Activated naive CD4-positive, alpha-beta T cell treated with anti-CD3 and anti-CD28 coated beads, Interleukin-2, amount 50 U/mL, for 72 hours (primary cell): Measurements from ENCODE around the gene UBE2D2. TPM values are rescaled to one million over a fixed set of nuclear protein-coding genes. Genes with fewer than 3 reads are reported as not detected.

Source experiments
- ATAC-seq, 2 donors: fragments of 150-1000 bp; cut with Tn5 transposase; 2 replicates each; pipeline ENCODE4 v1.10.0; 2021; ENCODE audit warnings: mild to moderate bottlenecking in 2 of 2, moderate library complexity in 2 of 2
- DNase-seq, 2 donors: peaks; one replicate each; pipeline ENCODE4 v3.0.0; 2021 to 2022; ENCODE audit warnings: low spot score in 2 of 2
- H3K27ac Mint-ChIP-seq, 2 donors: one replicate each; pipeline ENCODE4 v1.8.0; 2022; ENCODE audit warnings: mild to moderate bottlenecking in 2 of 2, mixed read lengths in 2 of 2
- H3K36me3 Mint-ChIP-seq, 2 donors: one replicate each; pipeline ENCODE4 v1.8.0; 2022; ENCODE audit warnings: mixed read lengths in 2 of 2
- H3K9me3 Mint-ChIP-seq, 2 donors: one replicate each; pipeline ENCODE4 v1.8.0; 2022; ENCODE audit warnings: mixed read lengths in 2 of 2
- total RNA-seq, 2 donors: library from RNA; stranded (reverse); gene quantifications; one replicate each; pipeline ENCODE4 v1.2.3, GENCODE V29; 2022

UBE2D2 gene
- total RNA-seq, 2 donors from 2014 or later = 232 to 249 TPM

GRCh38 chr5:139658501-139658927, 97.4 kb downstream of the UBE2D2 start:
- DNase-seq = no peak
- Mint-ChIP-seq H3K9me3 (no peaks in the 10 kb centered on the region), H3K27ac (no peak overlapping the region), H3K36me3 (no peaks in the 10 kb centered on the region)
- no peak for ATAC-seq

- no peak overlapping the region for H3K27ac Mint-ChIP-seq
- H3K36me3 Mint-ChIP-seq = no peaks in the 10 kb centered on the region
- ATAC-seq (no peak), DNase-seq (no peak)
- H3K9me3 Mint-ChIP-seq = no peaks in the 10 kb centered on the region
These were observed 98.0 kb downstream of the UBE2D2 start for GRCh38 chr5:139658928-139659667.

- Mint-ChIP-seq H3K36me3 (no peaks in the 10 kb centered on the region), H3K27ac (no peak overlapping the region), H3K9me3 (no peaks in the 10 kb centered on the region)
- DNase-seq = no peak
- ATAC-seq = no peak
These were observed 98.6 kb downstream of the UBE2D2 start for GRCh38 chr5:139659695-139660101.

- no peak overlapping the region for H3K27ac Mint-ChIP-seq
- H3K36me3 Mint-ChIP-seq = no peaks in the 10 kb centered on the region
- DNase-seq = no peak
- H3K9me3 Mint-ChIP-seq = no peaks in the 10 kb centered on the region
- ATAC-seq = no peak
These were observed 99.2 kb downstream of the UBE2D2 start for GRCh38 chr5:139660105-139660922.

GRCh38 chr5:139660923-139661814, 100.0 kb downstream of the UBE2D2 start:
- DNase-seq = no peak
- Mint-ChIP-seq H3K27ac (no peak overlapping the region), H3K9me3 (no peaks in the 10 kb centered on the region), H3K36me3 (no peaks in the 10 kb centered on the region)
- ATAC-seq = peak; percentile 11 to 34

GRCh38 chr5:139662617-139663016, 101.5 kb downstream of the UBE2D2 start:
- no peak overlapping the region for H3K27ac Mint-ChIP-seq
- H3K9me3 Mint-ChIP-seq = no peaks in the 10 kb centered on the region
- ATAC-seq (no peak), DNase-seq (no peak)
- H3K36me3 Mint-ChIP-seq = no peaks in the 10 kb centered on the region

GRCh38 chr5:139663207-139664085, 102.3 kb downstream of the UBE2D2 start:
- no peak overlapping the region for H3K27ac Mint-ChIP-seq
- H3K9me3 Mint-ChIP-seq = no peaks in the 10 kb centered on the region
- DNase-seq = no peak

GRCh38 chr5:139664086-139664693, 103.1 kb downstream of the UBE2D2 start:
- Mint-ChIP-seq H3K36me3 (no peaks in the 10 kb centered on the region), H3K9me3 (no peaks in the 10 kb centered on the region), H3K27ac (no peak overlapping the region)
- peak in 1 of 2 donors; percentile 24 for ATAC-seq
- DNase-seq = no peak

More at GRCh38 chr5:139663207-139664085, 102.3 kb downstream of the UBE2D2 start:
- no peaks in the 10 kb centered on the region for H3K36me3 Mint-ChIP-seq
- ATAC-seq = no peak

GRCh38 chr5:139664727-139665351, 103.7 kb downstream of the UBE2D2 start:
- no peak for ATAC-seq
- H3K9me3 Mint-ChIP-seq = no peaks in the 10 kb centered on the region
- no peak for DNase-seq
- no peak overlapping the region for H3K27ac Mint-ChIP-seq
- H3K36me3 Mint-ChIP-seq = no peaks in the 10 kb centered on the region

GRCh38 chr5:139665626-139666025, 104.5 kb downstream of the UBE2D2 start:
- DNase-seq (no peak), ATAC-seq (no peak)
- Mint-ChIP-seq H3K9me3 (no peaks in the 10 kb centered on the region), H3K27ac (no peak overlapping the region), H3K36me3 (no peaks in the 10 kb centered on the region)

GRCh38 chr5:139666551-139666950, 105.4 kb downstream of the UBE2D2 start:
- ATAC-seq = no peak
- H3K9me3 Mint-ChIP-seq = no peaks in the 10 kb centered on the region
- H3K27ac Mint-ChIP-seq = no peak overlapping the region

GRCh38 chr5:139667001-139667729, 106.0 kb downstream of the UBE2D2 start:
- no peaks in the 10 kb centered on the region for H3K36me3 Mint-ChIP-seq
- H3K9me3 Mint-ChIP-seq = no peaks in the 10 kb centered on the region
- ATAC-seq = peak in 1 of 2 donors; percentile 11
- DNase-seq = no peak
- no peak overlapping the region for H3K27ac Mint-ChIP-seq

More at GRCh38 chr5:139666551-139666950, 105.4 kb downstream of the UBE2D2 start:
- DNase-seq = no peak
- no peaks in the 10 kb centered on the region for H3K36me3 Mint-ChIP-seq

- no peaks in the 10 kb centered on the region for H3K9me3 Mint-ChIP-seq
- DNase-seq (no peak), ATAC-seq (no peak)
- H3K36me3 Mint-ChIP-seq = no peaks in the 10 kb centered on the region
- H3K27ac Mint-ChIP-seq = no peak overlapping the region
These were observed 106.6 kb downstream of the UBE2D2 start for GRCh38 chr5:139667730-139668063.

- Mint-ChIP-seq H3K27ac (no peak overlapping the region), H3K36me3 (no peaks in the 10 kb centered on the region), H3K9me3 (no peaks in the 10 kb centered on the region)
- peak; percentile 56 to 61 for ATAC-seq
- DNase-seq = peak in 1 of 2 donors; percentile 32
These were observed 107.1 kb downstream of the UBE2D2 start for GRCh38 chr5:139668064-139668880.
